DND-41 (cell line): ENCODE data around the gene DISC1.

Experiments used
- ATAC-seq: fragments of 200-7000 bp; cut with Tn5 transposase; 3 replicates; pipeline ENCODE4 v1.9.1; 2021; ENCODE audit warnings: low read depth; ENCODE audit not compliant: insufficient read depth
- DNase-seq: peaks from one replicate; pipeline ENCODE4 v3.0.0-alpha.2; 2020
- H2AFZ ChIP-seq: 2 replicates; pipeline ENCODE4 v1.6.0; 2012; ENCODE audit warnings: low read depth, low read length
- H3K27ac ChIP-seq: 2 replicates; pipeline ENCODE4 v1.5.1; 2012; ENCODE audit warnings: low read length, inconsistent platforms
- H3K27me3 ChIP-seq: fragments of 200-600 bp; sonication (generic); 2 replicates; pipeline ENCODE4 v1.6.0; 2012; ENCODE audit warnings: low read length, mild to moderate bottlenecking, inconsistent platforms; ENCODE audit not compliant: insufficient read depth, poor library complexity
- H3K36me3 ChIP-seq: 2 replicates; pipeline ENCODE4 v1.5.1; 2012; ENCODE audit warnings: low read length, inconsistent platforms; ENCODE audit not compliant: insufficient read depth
- H3K4me1 ChIP-seq: 2 replicates; pipeline ENCODE4 v1.5.1; 2012; ENCODE audit warnings: mild to moderate bottlenecking, low read length; ENCODE audit not compliant: insufficient read depth
- H3K4me2 ChIP-seq: 2 replicates; pipeline ENCODE4 v1.6.0; 2012; ENCODE audit warnings: mild to moderate bottlenecking, moderate library complexity, low read length, inconsistent platforms; ENCODE audit not compliant: insufficient read depth
- H3K4me3 ChIP-seq, 2 experiments: fragments of 200-600 bp in 1 of 2; shearing (Covaris generic) in 1 of 2; 2 replicates each; pipeline ENCODE4 v1.5.1; 2012 to 2016; ENCODE audit warnings: inconsistent platforms in 2 of 2, low read length in 2 of 2, mild to moderate bottlenecking in 2 of 2, low read depth in 1 of 2, moderate library complexity in 1 of 2
- H3K79me2 ChIP-seq: 2 replicates; pipeline ENCODE4 v1.6.0; 2012; ENCODE audit warnings: low read length, inconsistent platforms; ENCODE audit not compliant: insufficient read depth
- H3K9ac ChIP-seq: 2 replicates; pipeline ENCODE4 v1.6.0; 2012; ENCODE audit warnings: low read depth, mild to moderate bottlenecking, inconsistent platforms, low read length, moderate library complexity
- H3K9me3 ChIP-seq: 2 replicates; pipeline ENCODE4 v1.5.1; 2012; ENCODE audit warnings: low read length, moderate library complexity, mild to moderate bottlenecking, inconsistent platforms; ENCODE audit not compliant: insufficient read depth, severe bottlenecking
- H4K20me1 ChIP-seq: 2 replicates; pipeline ENCODE4 v1.6.0; 2012; ENCODE audit warnings: low read length; ENCODE audit not compliant: insufficient read depth
- EZH2 ChIP-seq: IDR thresholded peaks from 3 replicates; pipeline ENCODE4 v1.6.1; 2012; ENCODE audit warnings: borderline replicate concordance, low read depth, mild to moderate bottlenecking, moderate library complexity, low read length, inconsistent platforms; ENCODE audit not compliant: severe bottlenecking
- TF ChIP-seq, protein P1 (sequence below): IDR thresholded peaks from 2 replicates; pipeline ENCODE4 v1.5.1; 2012; ENCODE audit warnings: borderline replicate concordance, low read length, moderate library complexity, mild to moderate bottlenecking; ENCODE audit not compliant: poor library complexity, severe bottlenecking; ENCODE audit errors: extremely low read depth

Gene DISC1

GRCh38 chr1:231938211-231938610, 311.6 kb downstream of the DISC1 start:
- Histone ChIP-seq H3K4me1 (no peaks in the 10 kb centered on the region), H3K27ac (no peak overlapping the region), H2AFZ (no peak overlapping the region), H3K36me3 (no peaks in the 10 kb centered on the region), H3K9me3 (no peaks in the 10 kb centered on the region), H3K79me2 (no peaks in the 10 kb centered on the region), H4K20me1 (no peaks in the 10 kb centered on the region), H3K4me3 (no peak overlapping the region), H3K4me2 (no peak overlapping the region), H3K9ac (no peak overlapping the region), H3K27me3 (no peaks in the 10 kb centered on the region)
- no peak for DNase-seq
- no peak for ATAC-seq
- TF ChIP-seq, protein P1, sequence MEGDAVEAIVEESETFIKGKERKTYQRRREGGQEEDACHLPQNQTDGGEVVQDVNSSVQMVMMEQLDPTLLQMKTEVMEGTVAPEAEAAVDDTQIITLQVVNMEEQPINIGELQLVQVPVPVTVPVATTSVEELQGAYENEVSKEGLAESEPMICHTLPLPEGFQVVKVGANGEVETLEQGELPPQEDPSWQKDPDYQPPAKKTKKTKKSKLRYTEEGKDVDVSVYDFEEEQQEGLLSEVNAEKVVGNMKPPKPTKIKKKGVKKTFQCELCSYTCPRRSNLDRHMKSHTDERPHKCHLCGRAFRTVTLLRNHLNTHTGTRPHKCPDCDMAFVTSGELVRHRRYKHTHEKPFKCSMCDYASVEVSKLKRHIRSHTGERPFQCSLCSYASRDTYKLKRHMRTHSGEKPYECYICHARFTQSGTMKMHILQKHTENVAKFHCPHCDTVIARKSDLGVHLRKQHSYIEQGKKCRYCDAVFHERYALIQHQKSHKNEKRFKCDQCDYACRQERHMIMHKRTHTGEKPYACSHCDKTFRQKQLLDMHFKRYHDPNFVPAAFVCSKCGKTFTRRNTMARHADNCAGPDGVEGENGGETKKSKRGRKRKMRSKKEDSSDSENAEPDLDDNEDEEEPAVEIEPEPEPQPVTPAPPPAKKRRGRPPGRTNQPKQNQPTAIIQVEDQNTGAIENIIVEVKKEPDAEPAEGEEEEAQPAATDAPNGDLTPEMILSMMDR: no peak
- TF ChIP-seq EZH2: no peak

DNA sequence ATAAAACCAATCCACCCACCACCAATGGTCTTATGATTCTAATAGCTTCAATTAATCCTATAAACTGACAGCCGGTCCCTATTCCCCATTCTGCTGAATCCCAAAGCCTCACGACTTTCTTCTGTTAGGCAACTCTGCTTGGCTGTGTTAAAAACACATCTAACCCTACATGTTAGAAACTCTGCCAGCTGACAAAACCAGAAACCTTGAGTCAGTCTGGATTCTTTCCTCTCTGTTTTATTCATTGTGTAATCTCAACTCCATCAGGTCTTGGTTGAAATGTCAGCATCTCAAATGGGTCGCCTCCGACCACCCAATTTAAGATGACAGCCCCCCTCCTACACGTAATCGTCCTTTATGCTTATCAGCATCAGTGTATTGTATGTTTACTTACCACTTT, 312.1 kb downstream of the DISC1 start:
- Histone ChIP-seq H3K9ac (no peak overlapping the region), H3K4me2 (no peak overlapping the region), H3K27ac (no peak overlapping the region), H3K4me3 (no peak overlapping the region), H3K27me3 (no peaks in the 10 kb centered on the region), H3K36me3 (no peaks in the 10 kb centered on the region), H3K4me1 (no peaks in the 10 kb centered on the region), H4K20me1 (no peaks in the 10 kb centered on the region), H2AFZ (no peak overlapping the region), H3K79me2 (no peaks in the 10 kb centered on the region), H3K9me3 (no peaks in the 10 kb centered on the region)
- TF ChIP-seq EZH2: no peak
- TF ChIP-seq, protein P1: no peak
- DNase-seq (no peak), ATAC-seq (no peak)

DNA sequence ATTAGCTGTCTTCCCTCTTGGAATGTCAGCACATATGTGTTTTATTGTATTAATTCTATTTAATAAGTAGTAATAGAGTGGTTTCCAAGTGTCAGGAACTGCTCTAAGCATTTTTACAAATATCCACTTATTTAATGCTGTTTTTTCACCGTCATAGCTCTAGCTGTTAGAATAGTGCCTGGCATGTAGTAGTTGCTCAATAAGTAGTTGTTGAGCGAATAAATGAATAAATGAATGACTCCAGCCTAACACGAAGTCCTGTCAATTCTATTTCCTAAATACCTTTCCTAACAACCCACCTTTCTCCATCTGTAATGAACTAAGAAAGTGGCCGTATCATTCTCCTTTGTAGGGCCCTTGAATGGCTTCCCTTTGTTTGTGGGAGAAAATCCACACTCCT, 312.5 kb downstream of the DISC1 start:
- ATAC-seq: no peak
- Histone ChIP-seq H3K9ac (no peak overlapping the region), H3K36me3 (no peaks in the 10 kb centered on the region), H3K4me2 (no peak overlapping the region), H3K4me3 (no peak overlapping the region), H2AFZ (no peak overlapping the region), H4K20me1 (no peaks in the 10 kb centered on the region), H3K27ac (no peak overlapping the region), H3K27me3 (no peaks in the 10 kb centered on the region), H3K9me3 (no peaks in the 10 kb centered on the region), H3K79me2 (no peaks in the 10 kb centered on the region), H3K4me1 (no peaks in the 10 kb centered on the region)
- DNase-seq: no peak
- TF ChIP-seq EZH2: no peak
- TF ChIP-seq, protein P1: no peak

DNA sequence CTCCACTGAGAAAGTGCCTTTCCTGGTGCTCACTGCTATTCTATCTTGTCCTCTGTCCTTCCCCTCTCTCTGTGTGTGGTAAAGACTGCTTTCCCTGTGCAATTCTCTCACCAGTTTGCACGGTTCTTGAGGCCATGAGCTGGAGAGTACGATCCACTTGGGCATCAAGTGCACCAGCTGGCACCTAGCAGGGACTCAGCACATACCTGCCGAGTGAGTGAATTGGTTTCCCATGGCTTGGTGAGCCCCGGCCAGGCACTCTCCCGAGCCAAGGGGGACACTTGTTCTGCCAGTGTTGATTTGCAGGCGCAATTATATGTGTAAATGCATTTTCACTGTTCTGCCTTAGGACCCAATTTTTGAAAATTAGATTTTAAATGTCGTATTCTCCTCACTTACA, 313.5 kb downstream of the DISC1 start:
- no peaks in the 10 kb centered on the region for H3K4me1 ChIP-seq

More for the DNA sequence above, 313.5 kb downstream of the DISC1 start:
- no peaks in the 10 kb centered on the region for H3K36me3 ChIP-seq
- no peak for ATAC-seq
- no peaks in the 10 kb centered on the region for H4K20me1 ChIP-seq
- no peaks in the 10 kb centered on the region for H3K79me2 ChIP-seq
- H2AFZ ChIP-seq: no peak overlapping the region
- H3K4me3 ChIP-seq: no peak overlapping the region
- no peaks in the 10 kb centered on the region for H3K9me3 ChIP-seq
- no peaks in the 10 kb centered on the region for H3K27me3 ChIP-seq
- H3K4me2 ChIP-seq: no peak overlapping the region
- H3K27ac ChIP-seq: no peak overlapping the region
- DNase-seq: no peak
- TF ChIP-seq, protein P1: no peak
- no peak for TF ChIP-seq EZH2
- no peak overlapping the region for H3K9ac ChIP-seq
